DMS79 (cell line): Measurements from ENCODE around the gene EMC8.
"Not testable (repeated sequence)": the region's sequence is repeated elsewhere in the genome, so short reads cannot be mapped to it uniquely, and the experiment has no call there.

ENCODE experiments used
- DNase-seq: peaks from one replicate; lab custom pipeline; 2025; lab: John Stamatoyannopoulos, UW

EMC8 gene

GRCh38 chr16:85812811-85813700 lies 13.7 kb upstream of the EMC8 start:
- no peak for DNase-seq

- DNase-seq, result no peak
Measured at GRCh38 chr16:85812031-85812807, 12.9 kb upstream of the EMC8 start.

- DNase-seq, result no peak
Measured at GRCh38 chr16:85810742-85811115, 11.4 kb upstream of the EMC8 start.

- no peak for DNase-seq
Measured at GRCh38 chr16:85810097-85810741, 10.9 kb upstream of the EMC8 start.

- DNase-seq, result no peak
Measured at GRCh38 chr16:85809645-85810044, 10.3 kb upstream of the EMC8 start.

GRCh38 chr16:85808926-85809325 lies 9.6 kb upstream of the EMC8 start:
- DNase-seq, result no peak

GRCh38 chr16:85808104-85808503 lies 8.8 kb upstream of the EMC8 start:
- not testable (repeated sequence) for DNase-seq

GRCh38 chr16:85807340-85807739 lies 8.0 kb upstream of the EMC8 start:
- not testable (repeated sequence) for DNase-seq

- no peak for DNase-seq
Measured at GRCh38 chr16:85806539-85806938, 7.2 kb upstream of the EMC8 start.

GRCh38 chr16:85805442-85806045 lies 6.2 kb upstream of the EMC8 start:
- DNase-seq, result no peak

GRCh38 chr16:85803570-85803969 lies 4.2 kb upstream of the EMC8 start:
- DNase-seq, result no peak

GRCh38 chr16:85800321-85800669 lies 951 bp upstream of the EMC8 start:
- DNase-seq, result no peak

- no peak for DNase-seq
Measured at GRCh38 chr16:85798901-85799496, 345 bp downstream of the EMC8 start.

- DNase-seq, result no peak
Measured at GRCh38 chr16:85798283-85798776, 1.0 kb downstream of the EMC8 start.

- DNase-seq, result no peak
Measured at GRCh38 chr16:85796599-85796998, 2.7 kb downstream of the EMC8 start.

GRCh38 chr16:85796152-85796551 lies 3.2 kb downstream of the EMC8 start:
- no peak for DNase-seq

- DNase-seq, result no peak
Measured at GRCh38 chr16:85794696-85795095, 4.6 kb downstream of the EMC8 start.

GRCh38 chr16:85793662-85794298 lies 5.6 kb downstream of the EMC8 start:
- no peak for DNase-seq

GRCh38 chr16:85789773-85790172 lies 9.6 kb downstream of the EMC8 start:
- no peak for DNase-seq

GRCh38 chr16:85788819-85789218 lies 10.5 kb downstream of the EMC8 start:
- no peak for DNase-seq

GRCh38 chr16:85785927-85786326 lies 13.4 kb downstream of the EMC8 start:
- DNase-seq, result no peak
